ENCODE measurements around the gene SYNE4. TPM values are rescaled to one million over a fixed set of nuclear protein-coding genes. Genes with fewer than 3 reads are reported as not detected.

The SYNE4 gene
- total RNA-seq, 1 experiment from 2014 or later, result 0.20 TPM

GRCh38 chr19:36031308-36031707, 22.7 kb upstream of the SYNE4 start:
- Histone ChIP-seq H3K27ac (no peak overlapping the region), H3K9me3 (replicated peaks) (no peaks in the 10 kb centered on the region), H3K36me3 (0 out of 2 replicates have a peak, but pooled peaks cover 3% of the 10 kb centered on the region), H3K27me3 (no peaks in the 10 kb centered on the region), H3K4me1 (no peaks in the 10 kb centered on the region), H3K4me3 (no peak overlapping the region)
- DNase-seq, result no peak

GRCh38 chr19:36030264-36031148, 21.9 kb upstream of the SYNE4 start:
- Histone ChIP-seq H3K4me1 (no peaks in the 10 kb centered on the region), H3K4me3 (no peak overlapping the region), H3K9me3 (replicated peaks) (no peaks in the 10 kb centered on the region), H3K27ac (no peak overlapping the region), H3K27me3 (no peaks in the 10 kb centered on the region), H3K36me3 (peaks cover 5% of the 10 kb centered on the region; the same call in 1 of the 2 replicates)
- DNase-seq, result no peak

GRCh38 chr19:36028313-36029041, 19.9 kb upstream of the SYNE4 start:
- DNase-seq, result no peak
- Histone ChIP-seq H3K27ac (no peak overlapping the region), H3K9me3 (replicated peaks) (no peaks in the 10 kb centered on the region), H3K4me3 (no peak overlapping the region), H3K4me1 (no peaks in the 10 kb centered on the region), H3K27me3 (no peaks in the 10 kb centered on the region), H3K36me3 (peaks cover 5% of the 10 kb centered on the region; the same call in 1 of the 2 replicates)

GRCh38 chr19:36027696-36028095, 19.1 kb upstream of the SYNE4 start:
- no peak for DNase-seq
- no peaks in the 10 kb centered on the region for H3K4me1 ChIP-seq
- no peaks in the 10 kb centered on the region for H3K27me3 ChIP-seq
- no peak overlapping the region for H3K27ac ChIP-seq
- H3K36me3 ChIP-seq, result peaks cover 5% of the 10 kb centered on the region; the same call in 1 of the 2 replicates
- no peak overlapping the region for H3K4me3 ChIP-seq
- no peaks in the 10 kb centered on the region for H3K9me3 ChIP-seq (replicated peaks)

GRCh38 chr19:36026091-36026876, 17.7 kb upstream of the SYNE4 start:
- Histone ChIP-seq H3K27me3 (no peaks in the 10 kb centered on the region), H3K36me3 (peaks cover 8% of the 10 kb centered on the region), H3K4me1 (no peaks in the 10 kb centered on the region), H3K9me3 (replicated peaks) (no peaks in the 10 kb centered on the region), H3K4me3 (no peak overlapping the region), H3K27ac (no peak overlapping the region)
- no peak for DNase-seq

- Histone ChIP-seq H3K4me1 (no peaks in the 10 kb centered on the region), H3K36me3 (peaks cover 8% of the 10 kb centered on the region)
Observed at GRCh38 chr19:36025541-36025940, 16.9 kb upstream of the SYNE4 start.

GRCh38 chr19:36023432-36023831, 14.8 kb upstream of the SYNE4 start:
- Histone ChIP-seq H3K4me3 (no peak overlapping the region), H3K4me1 (no peaks in the 10 kb centered on the region), H3K36me3 (peaks cover 8% of the 10 kb centered on the region), H3K27me3 (no peaks in the 10 kb centered on the region), H3K9me3 (replicated peaks) (no peaks in the 10 kb centered on the region), H3K27ac (no peak overlapping the region)
- DNase-seq, result no peak

More at GRCh38 chr19:36025541-36025940, 16.9 kb upstream of the SYNE4 start:
- Histone ChIP-seq H3K27me3 (no peaks in the 10 kb centered on the region), H3K4me3 (no peak overlapping the region), H3K27ac (no peak overlapping the region), H3K9me3 (replicated peaks) (no peaks in the 10 kb centered on the region)
- DNase-seq, result no peak

GRCh38 chr19:36019061-36019670, 10.6 kb upstream of the SYNE4 start:
- no peaks in the 10 kb centered on the region for H3K27me3 ChIP-seq
- DNase-seq, result no peak
- H3K36me3 ChIP-seq, result peaks cover 3% of the 10 kb centered on the region
- H3K4me1 ChIP-seq, result peaks cover 3% of the 10 kb centered on the region; the same call in 1 of the 2 replicates
- H3K9me3 ChIP-seq (replicated peaks), result no peaks in the 10 kb centered on the region
- no peak overlapping the region for H3K4me3 ChIP-seq
- no peak overlapping the region for H3K27ac ChIP-seq

GRCh38 chr19:36014012-36014924, 5.7 kb upstream of the SYNE4 start, which contains the start of gene ALKBH6:
Gene ALKBH6, minus strand, starts transcription at chr19:36014213. Its CDS starts 816 bp downstream, at chr19:36013397.
- Histone ChIP-seq H3K36me3 (no peaks in the 10 kb centered on the region), H3K9me3 (replicated peaks) (no peaks in the 10 kb centered on the region), H3K4me1 (peaks cover 3% of the 10 kb centered on the region; the same call in 1 of the 2 replicates), H3K27ac (peak within 1 kb of the TSS; percentile 36), H3K4me3 (peak within 1 kb of the TSS; percentile 67), H3K27me3 (no peaks in the 10 kb centered on the region)
- peak; percentile 100 for DNase-seq

GRCh38 chr19:36013280-36014011, 4.8 kb upstream of the SYNE4 start:
- peak overlapping the region; percentile 36 for H3K27ac ChIP-seq
- peaks cover 3% of the 10 kb centered on the region; the same call in 1 of the 2 replicates for H3K4me1 ChIP-seq
- no peaks in the 10 kb centered on the region for H3K9me3 ChIP-seq (replicated peaks)
- no peaks in the 10 kb centered on the region for H3K36me3 ChIP-seq
- no peaks in the 10 kb centered on the region for H3K27me3 ChIP-seq
- H3K4me3 ChIP-seq, result peak overlapping the region; percentile 67
- DNase-seq, result no peak

- peaks cover 3% of the 10 kb centered on the region; the same call in 1 of the 2 replicates for H3K4me1 ChIP-seq
- no peaks in the 10 kb centered on the region for H3K9me3 ChIP-seq (replicated peaks)
- no peak overlapping the region for H3K4me3 ChIP-seq
- DNase-seq, result no peak
- no peaks in the 10 kb centered on the region for H3K36me3 ChIP-seq
- no peak overlapping the region for H3K27ac ChIP-seq
- no peaks in the 10 kb centered on the region for H3K27me3 ChIP-seq
Observed at GRCh38 chr19:36010402-36010801, 1.8 kb upstream of the SYNE4 start.

GRCh38 chr19:36009633-36010379, 1.2 kb upstream of the SYNE4 start:
- H3K9me3 ChIP-seq (replicated peaks), result no peaks in the 10 kb centered on the region
- no peak for DNase-seq
- no peak overlapping the region for H3K4me3 ChIP-seq
- H3K4me1 ChIP-seq, result no peaks in the 10 kb centered on the region
- no peaks in the 10 kb centered on the region for H3K27me3 ChIP-seq
- no peaks in the 10 kb centered on the region for H3K36me3 ChIP-seq
- no peak overlapping the region for H3K27ac ChIP-seq

All from SJCRH30 (cell line).